ENCODE measurements around the gene CD53. TPM values are rescaled to one million over a fixed set of nuclear protein-coding genes. Genes with fewer than 3 reads are reported as not detected.

CD53 gene
- total RNA-seq, 6 experiments from 2014 or later, result not detected

DNA sequence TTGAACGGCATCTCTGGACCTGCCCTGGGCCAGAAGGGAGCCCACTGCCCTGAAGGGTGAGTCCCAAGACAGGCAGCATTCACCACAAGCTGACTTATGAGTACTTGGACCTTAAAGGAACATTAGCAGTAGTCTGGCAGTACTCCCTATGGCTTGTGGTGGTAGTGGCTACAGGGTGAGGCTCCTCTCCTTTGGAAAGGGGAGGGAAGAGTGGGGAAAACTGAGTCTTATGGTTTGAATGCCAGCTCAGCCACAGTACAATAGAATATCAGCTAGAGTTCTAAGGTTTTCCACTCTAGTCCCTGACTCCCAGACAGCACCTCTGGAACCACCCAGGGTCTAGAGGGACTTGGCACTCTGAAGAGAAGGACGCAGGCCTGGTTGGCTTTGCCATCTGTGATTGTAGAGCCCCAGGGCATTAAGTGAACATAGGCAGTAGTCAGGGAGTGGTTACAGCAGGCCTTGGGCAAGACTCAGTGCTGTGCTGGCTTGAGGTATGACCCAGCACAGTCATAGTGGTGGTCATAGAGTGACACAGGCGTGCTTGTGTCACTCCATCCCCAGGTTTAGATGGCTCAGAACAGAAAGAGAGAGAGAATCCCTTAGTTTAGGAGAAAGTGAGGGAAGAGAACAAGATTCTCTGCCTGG, 31.0 kb downstream of the CD53 start:
- Mint-ChIP-seq H3K4me1 (ENCODE audit: low read depth) (no peaks in the 10 kb centered on the region), H3K4me3 (no peak overlapping the region), H3K9me3 (no peaks in the 10 kb centered on the region), H3K36me3 (ENCODE audit: low read depth) (no peaks in the 10 kb centered on the region), H3K27ac (no peak overlapping the region), H3K27me3 (ENCODE audit: insufficient read depth) (peaks cover 1% of the 10 kb centered on the region; the same call in 1 of the 2 replicates)
- TF ChIP-seq, protein P1, sequence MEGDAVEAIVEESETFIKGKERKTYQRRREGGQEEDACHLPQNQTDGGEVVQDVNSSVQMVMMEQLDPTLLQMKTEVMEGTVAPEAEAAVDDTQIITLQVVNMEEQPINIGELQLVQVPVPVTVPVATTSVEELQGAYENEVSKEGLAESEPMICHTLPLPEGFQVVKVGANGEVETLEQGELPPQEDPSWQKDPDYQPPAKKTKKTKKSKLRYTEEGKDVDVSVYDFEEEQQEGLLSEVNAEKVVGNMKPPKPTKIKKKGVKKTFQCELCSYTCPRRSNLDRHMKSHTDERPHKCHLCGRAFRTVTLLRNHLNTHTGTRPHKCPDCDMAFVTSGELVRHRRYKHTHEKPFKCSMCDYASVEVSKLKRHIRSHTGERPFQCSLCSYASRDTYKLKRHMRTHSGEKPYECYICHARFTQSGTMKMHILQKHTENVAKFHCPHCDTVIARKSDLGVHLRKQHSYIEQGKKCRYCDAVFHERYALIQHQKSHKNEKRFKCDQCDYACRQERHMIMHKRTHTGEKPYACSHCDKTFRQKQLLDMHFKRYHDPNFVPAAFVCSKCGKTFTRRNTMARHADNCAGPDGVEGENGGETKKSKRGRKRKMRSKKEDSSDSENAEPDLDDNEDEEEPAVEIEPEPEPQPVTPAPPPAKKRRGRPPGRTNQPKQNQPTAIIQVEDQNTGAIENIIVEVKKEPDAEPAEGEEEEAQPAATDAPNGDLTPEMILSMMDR (IDR thresholded peaks at IDR 0.05), result no peak
- no peak for DNase-seq

DNA sequence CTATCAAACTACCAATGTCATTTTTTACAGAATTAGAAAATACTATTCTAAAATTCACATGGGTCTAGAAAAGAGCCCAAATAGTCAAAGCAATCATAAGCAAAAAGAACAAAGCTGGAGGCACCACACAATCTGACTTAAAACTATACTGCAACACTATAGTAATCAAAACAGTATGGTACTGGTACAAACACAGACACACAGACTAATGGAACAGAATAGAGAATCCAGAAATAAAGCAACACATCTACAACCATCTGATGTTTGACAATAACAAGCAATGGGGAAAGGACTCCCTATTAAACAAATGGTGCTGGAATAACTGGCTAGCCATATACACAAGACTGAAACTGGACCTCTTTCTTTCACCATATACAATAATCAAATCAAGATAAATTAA, 39.8 kb downstream of the CD53 start:
- Mint-ChIP-seq H3K27me3 (ENCODE audit: insufficient read depth) (peaks cover 3% of the 10 kb centered on the region; the same call in 1 of the 2 replicates), H3K4me3 (no peak overlapping the region), H3K36me3 (ENCODE audit: low read depth) (no peaks in the 10 kb centered on the region), H3K9me3 (no peaks in the 10 kb centered on the region; the same call in 1 of the 2 replicates), H3K27ac (no peak overlapping the region), H3K4me1 (ENCODE audit: low read depth) (peaks cover 19% of the 10 kb centered on the region)
- no peak for DNase-seq
- TF ChIP-seq, protein P1 (IDR thresholded peaks at IDR 0.05), result no peak

DNA sequence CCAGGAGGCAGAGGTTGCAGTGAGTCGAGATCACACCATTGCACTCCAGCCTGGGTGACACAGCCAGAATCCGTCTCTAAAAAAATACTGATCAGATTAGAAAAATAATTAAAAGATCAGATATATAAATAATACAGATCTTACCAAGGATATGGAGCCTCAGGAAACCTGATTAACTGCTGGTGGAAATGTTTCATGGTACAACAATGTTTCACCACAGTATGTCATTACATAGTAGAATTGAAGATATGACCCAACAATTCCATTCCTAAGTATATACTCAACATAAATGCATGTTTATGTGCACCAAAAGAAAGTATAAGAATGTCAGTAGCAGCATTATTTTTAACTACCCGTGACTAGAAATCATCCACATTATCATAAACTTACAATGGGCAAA, 41.7 kb downstream of the CD53 start:
- H3K4me1 Mint-ChIP-seq (ENCODE audit: low read depth), result peaks cover 19% of the 10 kb centered on the region
- peaks cover 3% of the 10 kb centered on the region; the same call in 1 of the 2 replicates for H3K27me3 Mint-ChIP-seq (ENCODE audit: insufficient read depth)

DNA sequence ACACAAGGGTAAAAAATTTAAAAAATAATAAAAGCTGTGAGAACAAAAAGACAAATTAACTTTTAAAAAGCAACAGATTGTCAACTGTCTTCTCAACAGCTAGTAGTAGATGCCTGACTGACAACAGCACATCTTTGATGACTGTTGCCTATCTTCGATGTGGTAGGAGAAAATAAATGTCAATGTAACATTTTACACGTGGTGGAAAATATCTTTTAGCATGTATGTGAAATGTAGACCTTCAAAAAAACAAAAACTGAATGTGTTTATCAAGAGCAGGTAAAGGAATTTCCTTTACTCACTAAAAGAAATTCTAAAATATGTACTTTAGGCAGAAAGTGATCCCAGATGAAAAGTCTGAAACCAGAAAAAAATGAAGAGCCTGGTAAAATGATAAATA, 42.9 kb downstream of the CD53 start:
- H3K4me1 Mint-ChIP-seq (ENCODE audit: low read depth), result peaks cover 19% of the 10 kb centered on the region
- no peak overlapping the region for H3K27ac Mint-ChIP-seq
- H3K27me3 Mint-ChIP-seq (ENCODE audit: insufficient read depth), result peaks cover 3% of the 10 kb centered on the region; the same call in 1 of the 2 replicates
- H3K9me3 Mint-ChIP-seq, result no peaks in the 10 kb centered on the region; the same call in 1 of the 2 replicates
- no peak for DNase-seq
- no peak overlapping the region; the same call in 1 of the 2 replicates for H3K4me3 Mint-ChIP-seq
- TF ChIP-seq, protein P1 (IDR thresholded peaks at IDR 0.05), result no peak
- H3K36me3 Mint-ChIP-seq (ENCODE audit: low read depth), result no peaks in the 10 kb centered on the region

More for the DNA sequence above, 41.7 kb downstream of the CD53 start:
- H3K4me3 Mint-ChIP-seq, result no peak overlapping the region
- TF ChIP-seq, protein P1 (IDR thresholded peaks at IDR 0.05), result no peak
- H3K27ac Mint-ChIP-seq, result no peak overlapping the region
- H3K9me3 Mint-ChIP-seq, result no peaks in the 10 kb centered on the region; the same call in 1 of the 2 replicates
- H3K36me3 Mint-ChIP-seq (ENCODE audit: low read depth), result no peaks in the 10 kb centered on the region
- peak; percentile 27 for DNase-seq

DNA sequence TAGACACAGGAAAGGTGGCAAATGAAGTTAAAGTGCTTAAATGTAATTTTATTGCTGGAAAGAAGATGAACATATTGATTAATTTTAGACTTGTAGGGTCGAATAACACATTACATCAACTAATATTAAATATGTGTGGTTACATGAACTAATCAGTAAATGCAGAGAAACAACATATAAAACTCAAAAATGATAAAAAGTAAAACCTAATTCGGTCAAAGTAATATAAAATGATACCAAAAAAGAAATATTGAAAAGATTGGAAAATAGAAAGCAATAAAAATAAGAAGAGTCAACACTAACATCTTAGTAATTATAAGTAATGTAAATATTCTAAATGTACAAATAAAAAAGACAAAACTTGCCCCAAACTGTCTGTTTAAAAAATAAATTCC, 43.3 kb downstream of the CD53 start:
- peaks cover 3% of the 10 kb centered on the region; the same call in 1 of the 2 replicates for H3K27me3 Mint-ChIP-seq (ENCODE audit: insufficient read depth)
- DNase-seq, result no peak
- no peaks in the 10 kb centered on the region for H3K36me3 Mint-ChIP-seq (ENCODE audit: low read depth)
- peak overlapping the region; percentile 82 for H3K4me3 Mint-ChIP-seq
- no peaks in the 10 kb centered on the region for H3K9me3 Mint-ChIP-seq
- H3K27ac Mint-ChIP-seq, result peak overlapping the region; percentile 34; the same call in 1 of the 2 replicates
- H3K4me1 Mint-ChIP-seq (ENCODE audit: low read depth), result peaks cover 19% of the 10 kb centered on the region
- TF ChIP-seq, protein P1 (IDR thresholded peaks at IDR 0.05), result no peak
